Testis (tissue), 3 donors: ENCODE data around the gene AMBN. TPM values are rescaled to one million over a fixed set of nuclear protein-coding genes. Genes with fewer than 3 reads are reported as not detected.

Experiments
- DNase-seq: peaks from one replicate; pipeline ENCODE4 v3.0.0-alpha.2; 2019
- H3K27ac ChIP-seq, 2 donors: fragments of 200-600 bp; sonication (generic); one replicate each; pipeline ENCODE4 v1.5.1; 2019
- H3K27me3 ChIP-seq: fragments of 200-600 bp; sonication (generic); one replicate; pipeline ENCODE4 v1.5.1; 2019
- H3K36me3 ChIP-seq: fragments of 200-600 bp; sonication (generic); one replicate; pipeline ENCODE4 v1.5.1; 2017; ENCODE audit warnings: low read depth; ENCODE audit errors: missing control alignments
- H3K4me1 ChIP-seq: fragments of 200-600 bp; sonication (generic); one replicate; pipeline ENCODE4 v1.5.1; 2019
- H3K4me3 ChIP-seq, 2 donors: fragments of 200-600 bp; sonication (generic); one replicate each; pipeline ENCODE4 v1.5.1; 2017 to 2019
- H3K9me3 ChIP-seq: fragments of 200-600 bp; sonication (generic); one replicate; pipeline ENCODE4 v1.5.1; 2017
- POLR2A ChIP-seq: fragments of 450-650 bp; IDR thresholded peaks from one replicate; pipeline ENCODE4 v1.6.1; 2017; ENCODE audit warnings: antibody characterized with exemption, mild to moderate bottlenecking, moderate library complexity
- WGBS, 2 donors: methylation state at CpG; one replicate each; pipeline ENCODE4 v1.1.5; 2018; 5-methylcytosine and 5-hydroxymethylcytosine counted together
- intact Hi-C: fragments of 100-400 bp; cut with DNase I; formaldehyde crosslinking; loops from one replicate; pipeline ENCODE4 v1.15.1; 2023; ENCODE audit warnings: low total_unique reads
- polyA plus RNA-seq: library from polyadenylated mRNA; stranded (reverse); fragments of 350-450 nt; fragmentation: Illumina TruSeq; extraction: RNeasy Lipid Tissue Mini Kit (QIAGEN cat#74804); gene quantifications from one replicate; pipeline ENCODE4 v1.2.3, GENCODE V29; 2014; ENCODE audit warnings: low read depth, low replicate concordance; ENCODE audit not compliant: insufficient read depth
- total RNA-seq, 2 donors: library from RNA; depleted of rRNA; stranded (reverse); fragments of >200 nt; gene quantifications; one replicate each; pipeline ENCODE4 v1.2.3, GENCODE V29; 2016
- TF ChIP-seq, protein P1 (sequence below), 3 experiments: fragments of 450-650 bp in 2 of 3; fragments of 200-600 bp in 1 of 3; sonication (generic) in 1 of 3; IDR thresholded peaks; one replicate each; pipeline ENCODE4 v1.5.1; 2016 to 2019; ENCODE audit warnings: antibody characterized with exemption in 3 of 3, mild to moderate bottlenecking in 2 of 3, moderate library complexity in 1 of 3

AMBN gene
- total and polyA plus RNA-seq, 3 donors from 2014 or later: 0.21 to 0.74 TPM; not detected in 1

- Histone ChIP-seq H3K27me3 (no peaks in the 10 kb centered on the region), H3K4me3 (no peak overlapping the region), H3K36me3 (no peaks in the 10 kb centered on the region), H3K27ac (no peak overlapping the region), H3K9me3 (no peaks in the 10 kb centered on the region), H3K4me1 (no peaks in the 10 kb centered on the region)
- WGBS, 2 donors: 31 to 37% methylated on average over 9 of the region's 9 CpGs
- DNase-seq: no peak
- intact Hi-C loops: no loop called here
- TF ChIP-seq, protein P1, sequence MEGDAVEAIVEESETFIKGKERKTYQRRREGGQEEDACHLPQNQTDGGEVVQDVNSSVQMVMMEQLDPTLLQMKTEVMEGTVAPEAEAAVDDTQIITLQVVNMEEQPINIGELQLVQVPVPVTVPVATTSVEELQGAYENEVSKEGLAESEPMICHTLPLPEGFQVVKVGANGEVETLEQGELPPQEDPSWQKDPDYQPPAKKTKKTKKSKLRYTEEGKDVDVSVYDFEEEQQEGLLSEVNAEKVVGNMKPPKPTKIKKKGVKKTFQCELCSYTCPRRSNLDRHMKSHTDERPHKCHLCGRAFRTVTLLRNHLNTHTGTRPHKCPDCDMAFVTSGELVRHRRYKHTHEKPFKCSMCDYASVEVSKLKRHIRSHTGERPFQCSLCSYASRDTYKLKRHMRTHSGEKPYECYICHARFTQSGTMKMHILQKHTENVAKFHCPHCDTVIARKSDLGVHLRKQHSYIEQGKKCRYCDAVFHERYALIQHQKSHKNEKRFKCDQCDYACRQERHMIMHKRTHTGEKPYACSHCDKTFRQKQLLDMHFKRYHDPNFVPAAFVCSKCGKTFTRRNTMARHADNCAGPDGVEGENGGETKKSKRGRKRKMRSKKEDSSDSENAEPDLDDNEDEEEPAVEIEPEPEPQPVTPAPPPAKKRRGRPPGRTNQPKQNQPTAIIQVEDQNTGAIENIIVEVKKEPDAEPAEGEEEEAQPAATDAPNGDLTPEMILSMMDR (IDR thresholded peaks at IDR 0.05): no peak
These were observed 21.5 kb downstream of the AMBN start for GRCh38 chr4:70613306-70614183.

GRCh38 chr4:70614184-70614555, 22.1 kb downstream of the AMBN start:
- no peaks in the 10 kb centered on the region for H3K36me3 ChIP-seq
- WGBS, 2 donors: 61 to 70% methylated on average over 3 of the region's 3 CpGs
- TF ChIP-seq POLR2A: no peak
- TF ChIP-seq, protein P1 (IDR thresholded peaks at IDR 0.05): no peak
- H3K4me3 ChIP-seq: no peak overlapping the region
- H3K9me3 ChIP-seq: no peaks in the 10 kb centered on the region
- H3K4me1 ChIP-seq: no peaks in the 10 kb centered on the region
- intact Hi-C loops: no loop called here
- no peak for DNase-seq
- no peaks in the 10 kb centered on the region for H3K27me3 ChIP-seq
- no peak overlapping the region for H3K27ac ChIP-seq

- TF ChIP-seq, protein P1 (IDR thresholded peaks at IDR 0.05): no peak
- TF ChIP-seq POLR2A: no peak
- 84 to 85% methylated on average over 4 of the region's 4 CpGs for WGBS, 2 donors
- Histone ChIP-seq H3K27me3 (no peaks in the 10 kb centered on the region), H3K9me3 (no peaks in the 10 kb centered on the region), H3K4me3 (no peak overlapping the region), H3K36me3 (no peaks in the 10 kb centered on the region), H3K27ac (no peak overlapping the region), H3K4me1 (no peaks in the 10 kb centered on the region)
- DNase-seq: no peak
- intact Hi-C loops: no loop called here
These were observed 27.2 kb downstream of the AMBN start for GRCh38 chr4:70619288-70619687.

DNA sequence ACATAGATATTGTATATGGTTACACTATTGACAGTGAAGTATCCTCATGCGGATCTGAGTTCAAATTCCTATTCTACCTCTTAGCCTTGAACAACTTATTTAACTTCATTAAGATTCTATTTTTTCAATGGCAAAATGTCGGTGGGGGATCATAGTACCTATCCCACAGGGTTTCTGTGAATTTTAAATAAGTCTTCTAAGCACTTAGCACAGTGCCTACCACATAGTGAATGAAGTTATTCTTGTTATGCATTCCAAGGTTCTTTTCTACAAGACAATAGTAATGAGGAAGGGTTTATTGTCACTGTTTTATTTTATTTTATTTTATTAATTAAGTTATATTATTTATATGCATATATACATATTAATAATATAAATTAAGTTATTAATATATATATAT, 27.7 kb downstream of the AMBN start:
- intact Hi-C loops: no loop called here
- WGBS, 2 donors: 91 to 95% methylated on average over 2 of the region's 2 CpGs
- Histone ChIP-seq H3K27me3 (no peaks in the 10 kb centered on the region), H3K4me3 (no peak overlapping the region), H3K27ac (no peak overlapping the region), H3K36me3 (no peaks in the 10 kb centered on the region), H3K9me3 (no peaks in the 10 kb centered on the region), H3K4me1 (no peaks in the 10 kb centered on the region)
- TF ChIP-seq, protein P1 (IDR thresholded peaks at IDR 0.05): no peak
- TF ChIP-seq POLR2A: no peak
- DNase-seq: no peak

- WGBS, 2 donors: 85 to 92% methylated on average over 3 of the region's 3 CpGs
- intact Hi-C loops: no loop called here
These were observed 31.3 kb downstream of the AMBN start for GRCh38 chr4:70623323-70623722.

More at GRCh38 chr4:70623323-70623722, 31.3 kb downstream of the AMBN start:
- H3K4me3 ChIP-seq: no peak overlapping the region
- no peaks in the 10 kb centered on the region for H3K9me3 ChIP-seq
- DNase-seq: no peak
- H3K27me3 ChIP-seq: no peaks in the 10 kb centered on the region
- H3K4me1 ChIP-seq: no peaks in the 10 kb centered on the region
- H3K36me3 ChIP-seq: no peaks in the 10 kb centered on the region
- H3K27ac ChIP-seq: no peak overlapping the region
- TF ChIP-seq POLR2A: no peak
- TF ChIP-seq, protein P1 (IDR thresholded peaks at IDR 0.05): no peak
